Measurements from ENCODE around the gene TIMM23.

DNA sequence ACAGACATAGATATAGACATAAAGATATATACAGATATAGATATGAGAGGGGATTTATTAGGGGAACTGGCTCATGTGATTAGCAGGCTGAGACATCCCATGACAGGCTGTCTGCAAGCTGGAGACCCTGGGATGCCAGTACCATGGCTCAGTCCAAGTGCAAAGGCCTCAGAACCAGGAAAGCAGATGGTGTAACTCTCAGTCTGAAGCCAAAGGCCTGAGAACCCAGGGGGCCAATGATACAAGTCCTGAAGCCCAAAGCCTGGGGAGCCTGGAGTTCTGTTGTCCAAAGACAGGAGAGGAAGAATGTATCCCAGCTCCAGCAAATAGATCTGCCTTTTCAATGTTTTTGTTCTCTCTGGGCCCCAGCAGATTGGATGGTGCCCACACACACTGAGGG is 52.7 kb downstream of the TIMM23 start:
- no peak for TF ChIP-seq IRF2 (CRISPR knock-in tag; IDR thresholded peaks at IDR 0.05; ENCODE audit: borderline replicate concordance, low read depth)
- TF ChIP-seq, protein P1, sequence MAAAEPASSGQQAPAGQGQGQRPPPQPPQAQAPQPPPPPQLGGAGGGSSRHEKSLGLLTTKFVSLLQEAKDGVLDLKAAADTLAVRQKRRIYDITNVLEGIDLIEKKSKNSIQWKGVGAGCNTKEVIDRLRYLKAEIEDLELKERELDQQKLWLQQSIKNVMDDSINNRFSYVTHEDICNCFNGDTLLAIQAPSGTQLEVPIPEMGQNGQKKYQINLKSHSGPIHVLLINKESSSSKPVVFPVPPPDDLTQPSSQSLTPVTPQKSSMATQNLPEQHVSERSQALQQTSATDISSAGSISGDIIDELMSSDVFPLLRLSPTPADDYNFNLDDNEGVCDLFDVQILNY (CRISPR knock-in tag; IDR thresholded peaks at IDR 0.05), result no peak
- TF ChIP-seq, protein P2, sequence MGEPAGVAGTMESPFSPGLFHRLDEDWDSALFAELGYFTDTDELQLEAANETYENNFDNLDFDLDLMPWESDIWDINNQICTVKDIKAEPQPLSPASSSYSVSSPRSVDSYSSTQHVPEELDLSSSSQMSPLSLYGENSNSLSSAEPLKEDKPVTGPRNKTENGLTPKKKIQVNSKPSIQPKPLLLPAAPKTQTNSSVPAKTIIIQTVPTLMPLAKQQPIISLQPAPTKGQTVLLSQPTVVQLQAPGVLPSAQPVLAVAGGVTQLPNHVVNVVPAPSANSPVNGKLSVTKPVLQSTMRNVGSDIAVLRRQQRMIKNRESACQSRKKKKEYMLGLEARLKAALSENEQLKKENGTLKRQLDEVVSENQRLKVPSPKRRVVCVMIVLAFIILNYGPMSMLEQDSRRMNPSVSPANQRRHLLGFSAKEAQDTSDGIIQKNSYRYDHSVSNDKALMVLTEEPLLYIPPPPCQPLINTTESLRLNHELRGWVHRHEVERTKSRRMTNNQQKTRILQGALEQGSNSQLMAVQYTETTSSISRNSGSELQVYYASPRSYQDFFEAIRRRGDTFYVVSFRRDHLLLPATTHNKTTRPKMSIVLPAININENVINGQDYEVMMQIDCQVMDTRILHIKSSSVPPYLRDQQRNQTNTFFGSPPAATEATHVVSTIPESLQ (CRISPR knock-in tag; IDR thresholded peaks at IDR 0.05), result no peak
- TF ChIP-seq, protein P3, sequence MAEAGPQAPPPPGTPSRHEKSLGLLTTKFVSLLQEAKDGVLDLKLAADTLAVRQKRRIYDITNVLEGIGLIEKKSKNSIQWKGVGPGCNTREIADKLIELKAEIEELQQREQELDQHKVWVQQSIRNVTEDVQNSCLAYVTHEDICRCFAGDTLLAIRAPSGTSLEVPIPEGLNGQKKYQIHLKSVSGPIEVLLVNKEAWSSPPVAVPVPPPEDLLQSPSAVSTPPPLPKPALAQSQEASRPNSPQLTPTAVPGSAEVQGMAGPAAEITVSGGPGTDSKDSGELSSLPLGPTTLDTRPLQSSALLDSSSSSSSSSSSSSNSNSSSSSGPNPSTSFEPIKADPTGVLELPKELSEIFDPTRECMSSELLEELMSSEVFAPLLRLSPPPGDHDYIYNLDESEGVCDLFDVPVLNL (CRISPR knock-in tag; IDR thresholded peaks at IDR 0.05; ENCODE audit: borderline replicate concordance, low read depth), result no peak
- TF ChIP-seq, protein P4, sequence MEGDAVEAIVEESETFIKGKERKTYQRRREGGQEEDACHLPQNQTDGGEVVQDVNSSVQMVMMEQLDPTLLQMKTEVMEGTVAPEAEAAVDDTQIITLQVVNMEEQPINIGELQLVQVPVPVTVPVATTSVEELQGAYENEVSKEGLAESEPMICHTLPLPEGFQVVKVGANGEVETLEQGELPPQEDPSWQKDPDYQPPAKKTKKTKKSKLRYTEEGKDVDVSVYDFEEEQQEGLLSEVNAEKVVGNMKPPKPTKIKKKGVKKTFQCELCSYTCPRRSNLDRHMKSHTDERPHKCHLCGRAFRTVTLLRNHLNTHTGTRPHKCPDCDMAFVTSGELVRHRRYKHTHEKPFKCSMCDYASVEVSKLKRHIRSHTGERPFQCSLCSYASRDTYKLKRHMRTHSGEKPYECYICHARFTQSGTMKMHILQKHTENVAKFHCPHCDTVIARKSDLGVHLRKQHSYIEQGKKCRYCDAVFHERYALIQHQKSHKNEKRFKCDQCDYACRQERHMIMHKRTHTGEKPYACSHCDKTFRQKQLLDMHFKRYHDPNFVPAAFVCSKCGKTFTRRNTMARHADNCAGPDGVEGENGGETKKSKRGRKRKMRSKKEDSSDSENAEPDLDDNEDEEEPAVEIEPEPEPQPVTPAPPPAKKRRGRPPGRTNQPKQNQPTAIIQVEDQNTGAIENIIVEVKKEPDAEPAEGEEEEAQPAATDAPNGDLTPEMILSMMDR (IDR thresholded peaks at IDR 0.05), result no peak
- TF ChIP-seq, protein P5, sequence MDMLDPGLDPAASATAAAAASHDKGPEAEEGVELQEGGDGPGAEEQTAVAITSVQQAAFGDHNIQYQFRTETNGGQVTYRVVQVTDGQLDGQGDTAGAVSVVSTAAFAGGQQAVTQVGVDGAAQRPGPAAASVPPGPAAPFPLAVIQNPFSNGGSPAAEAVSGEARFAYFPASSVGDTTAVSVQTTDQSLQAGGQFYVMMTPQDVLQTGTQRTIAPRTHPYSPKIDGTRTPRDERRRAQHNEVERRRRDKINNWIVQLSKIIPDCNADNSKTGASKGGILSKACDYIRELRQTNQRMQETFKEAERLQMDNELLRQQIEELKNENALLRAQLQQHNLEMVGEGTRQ (CRISPR knock-in tag; IDR thresholded peaks at IDR 0.05), result no peak
- TF ChIP-seq NFATC4 (CRISPR knock-in tag; IDR thresholded peaks at IDR 0.05), result no peak
- TF ChIP-seq, protein P6, sequence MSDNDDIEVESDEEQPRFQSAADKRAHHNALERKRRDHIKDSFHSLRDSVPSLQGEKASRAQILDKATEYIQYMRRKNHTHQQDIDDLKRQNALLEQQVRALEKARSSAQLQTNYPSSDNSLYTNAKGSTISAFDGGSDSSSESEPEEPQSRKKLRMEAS (CRISPR knock-in tag; IDR thresholded peaks at IDR 0.05), result no peak
- TF ChIP-seq, protein P7, sequence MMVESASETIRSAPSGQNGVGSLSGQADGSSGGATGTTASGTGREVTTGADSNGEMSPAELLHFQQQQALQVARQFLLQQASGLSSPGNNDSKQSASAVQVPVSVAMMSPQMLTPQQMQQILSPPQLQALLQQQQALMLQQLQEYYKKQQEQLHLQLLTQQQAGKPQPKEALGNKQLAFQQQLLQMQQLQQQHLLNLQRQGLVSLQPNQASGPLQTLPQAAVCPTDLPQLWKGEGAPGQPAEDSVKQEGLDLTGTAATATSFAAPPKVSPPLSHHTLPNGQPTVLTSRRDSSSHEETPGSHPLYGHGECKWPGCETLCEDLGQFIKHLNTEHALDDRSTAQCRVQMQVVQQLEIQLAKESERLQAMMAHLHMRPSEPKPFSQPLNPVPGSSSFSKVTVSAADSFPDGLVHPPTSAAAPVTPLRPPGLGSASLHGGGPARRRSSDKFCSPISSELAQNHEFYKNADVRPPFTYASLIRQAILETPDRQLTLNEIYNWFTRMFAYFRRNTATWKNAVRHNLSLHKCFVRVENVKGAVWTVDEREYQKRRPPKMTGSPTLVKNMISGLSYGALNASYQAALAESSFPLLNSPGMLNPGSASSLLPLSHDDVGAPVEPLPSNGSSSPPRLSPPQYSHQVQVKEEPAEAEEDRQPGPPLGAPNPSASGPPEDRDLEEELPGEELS (CRISPR knock-in tag; IDR thresholded peaks at IDR 0.05), result no peak
- no peak for TF ChIP-seq ZNF317 (CRISPR knock-in tag; IDR thresholded peaks at IDR 0.05; ENCODE audit: borderline replicate concordance, low read depth)
- TF ChIP-seq GTF2I (CRISPR knock-in tag; conservative IDR thresholded peaks at IDR 0.05), result no peak
- TF ChIP-seq CREM (CRISPR knock-in tag; IDR thresholded peaks at IDR 0.05), result no peak

Data from WTC11 (cell line).